HG02885 (cell line): ENCODE data around the gene F10.

Experiments
- ATAC-seq: cut with Tn5 transposase; IDR thresholded peaks from one replicate; pipeline ENCODE4 v1.9.1; 2021; ENCODE audit warnings: mild to moderate bottlenecking; ENCODE audit not compliant: unreplicated experiment, poor library complexity

The F10 gene

GRCh38 chr13:113129480-113129879 is 6.9 kb downstream of the F10 start:
- no peak for ATAC-seq

- ATAC-seq = no peak
These were observed 7.5 kb downstream of the F10 start for GRCh38 chr13:113129921-113130750.

- ATAC-seq = no peak
These were observed 12.7 kb downstream of the F10 start for GRCh38 chr13:113135281-113135760.

- no peak for ATAC-seq
These were observed 15.2 kb downstream of the F10 start for GRCh38 chr13:113137691-113138298.

- no peak for ATAC-seq
These were observed 16.4 kb downstream of the F10 start for GRCh38 chr13:113138792-113139551.

- ATAC-seq = no peak
These were observed 17.0 kb downstream of the F10 start for GRCh38 chr13:113139577-113139976.

- ATAC-seq = no peak
These were observed 18.3 kb downstream of the F10 start for GRCh38 chr13:113140677-113141600.

- no peak for ATAC-seq
These were observed 19.0 kb downstream of the F10 start for GRCh38 chr13:113141601-113141970.

GRCh38 chr13:113142876-113143275 is 20.3 kb downstream of the F10 start:
- no peak for ATAC-seq

GRCh38 chr13:113143466-113144254 is 21.1 kb downstream of the F10 start:
- ATAC-seq = no peak

GRCh38 chr13:113144255-113144629 is 21.6 kb downstream of the F10 start:
- ATAC-seq = no peak

- no peak for ATAC-seq
These were observed 22.9 kb downstream of the F10 start for GRCh38 chr13:113145496-113145895.

GRCh38 chr13:113145911-113146598 is 23.5 kb downstream of the F10 start:
- no peak for ATAC-seq

- no peak for ATAC-seq
These were observed 24.2 kb downstream of the F10 start for GRCh38 chr13:113146750-113147149.

GRCh38 chr13:113147206-113147605 is 24.6 kb downstream of the F10 start:
- ATAC-seq = no peak

- ATAC-seq = no peak
These were observed 25.8 kb downstream of the F10 start for GRCh38 chr13:113148407-113148806.

- ATAC-seq = no peak
These were observed 26.4 kb downstream of the F10 start for GRCh38 chr13:113148940-113149503.
